GM12891 (cell line): Measurements from ENCODE around the gene EPAS1.

Source experiments
- POLR2A ChIP-seq: IDR thresholded peaks from 2 replicates; pipeline ENCODE4 v1.6.1; 2011; ENCODE audit warnings: low read depth, low read length, control low read depth
- POLR2AphosphoS5 ChIP-seq: IDR thresholded peaks from 2 replicates; pipeline ENCODE4 v1.6.1; 2011; ENCODE audit warnings: low read depth, low read length, control low read depth
- SPI1 ChIP-seq: IDR thresholded peaks from 2 replicates; pipeline ENCODE4 v1.6.1; 2011; ENCODE audit warnings: low read depth, low read length, control low read depth
- TAF1 ChIP-seq: IDR thresholded peaks from 2 replicates; pipeline ENCODE4 v1.6.1; 2011; ENCODE audit warnings: low read depth, low read length, control low read depth

DNA sequence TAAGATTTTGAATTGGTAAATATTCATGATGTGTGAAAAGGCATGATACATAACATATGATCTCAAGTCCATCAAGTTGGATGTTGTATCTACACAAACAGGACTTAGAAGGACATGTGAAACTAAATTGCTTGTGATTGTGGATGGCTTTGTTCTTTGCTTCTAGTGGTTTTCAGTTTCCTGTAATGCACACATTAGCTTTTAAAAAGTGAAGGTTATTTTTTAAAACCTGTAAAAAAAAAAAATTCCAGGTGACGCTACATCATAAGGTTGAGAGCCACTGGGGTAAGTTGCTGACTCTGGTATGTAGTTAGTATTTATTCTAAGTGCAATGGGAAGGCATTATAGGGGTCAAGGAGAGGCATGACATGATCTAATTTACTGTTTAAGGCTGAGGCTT, 133.8 kb downstream of the EPAS1 start:
- TF ChIP-seq POLR2AphosphoS5 = no peak
- TF ChIP-seq POLR2A = no peak
- no peak for TF ChIP-seq TAF1
- no peak for TF ChIP-seq SPI1
